ENCODE data around the gene BTBD9.

BTBD9 gene

GRCh38 chr6:38375937-38376336, 263.8 kb downstream of the BTBD9 start:
- H3K4me3 ChIP-seq (replicated peaks; ENCODE audit: low read depth, low read length), result no peak overlapping the region
- TF ChIP-seq CTCF (IDR thresholded peaks at IDR 0.05; ENCODE audit: low read depth, low read length, missing control alignments), result no peak
- DNase-seq (ENCODE audit: extremely low read depth, low read depth), result no peak

- H3K4me3 ChIP-seq (replicated peaks; ENCODE audit: low read depth, low read length), result no peak overlapping the region
- no peak for DNase-seq (ENCODE audit: extremely low read depth, low read depth)
- TF ChIP-seq CTCF (IDR thresholded peaks at IDR 0.05; ENCODE audit: low read depth, low read length, missing control alignments), result no peak
These were observed 264.4 kb downstream of the BTBD9 start for GRCh38 chr6:38375341-38375740.

GRCh38 chr6:38371881-38372280, 267.8 kb downstream of the BTBD9 start:
- DNase-seq (ENCODE audit: extremely low read depth, low read depth), result no peak
- TF ChIP-seq CTCF (IDR thresholded peaks at IDR 0.05; ENCODE audit: low read depth, low read length, missing control alignments), result no peak
- H3K4me3 ChIP-seq (replicated peaks; ENCODE audit: low read depth, low read length), result no peak overlapping the region

GRCh38 chr6:38370653-38371601, 268.8 kb downstream of the BTBD9 start:
- no peak overlapping the region for H3K4me3 ChIP-seq (replicated peaks; ENCODE audit: low read depth, low read length)
- no peak for TF ChIP-seq CTCF (IDR thresholded peaks at IDR 0.05; ENCODE audit: low read depth, low read length, missing control alignments)
- no peak for DNase-seq (ENCODE audit: extremely low read depth, low read depth)

GRCh38 chr6:38367231-38367630, 272.5 kb downstream of the BTBD9 start:
- H3K4me3 ChIP-seq (replicated peaks; ENCODE audit: low read depth, low read length), result no peak overlapping the region
- no peak for TF ChIP-seq CTCF (IDR thresholded peaks at IDR 0.05; ENCODE audit: low read depth, low read length, missing control alignments)
- DNase-seq (ENCODE audit: extremely low read depth, low read depth), result no peak

GRCh38 chr6:38366234-38366633, 273.5 kb downstream of the BTBD9 start:
- TF ChIP-seq CTCF (IDR thresholded peaks at IDR 0.05; ENCODE audit: low read depth, low read length, missing control alignments), result no peak
- no peak for DNase-seq (ENCODE audit: extremely low read depth, low read depth)
- H3K4me3 ChIP-seq (replicated peaks; ENCODE audit: low read depth, low read length), result no peak overlapping the region

Measured in HFF-Myc (cell line).